GM10248 (cell line): ENCODE data around the gene CSTB.

Experiments used
- CTCF ChIA-PET: fragments of 300-600 bp; sonication (Branson Sonifier 250); formaldehyde crosslinking; extraction: SDS; loops from one replicate; lab custom pipeline; 2021; ENCODE audit warnings: antibody characterized with exemption; lab: Yijun Ruan, JAX
- POLR2A ChIA-PET: fragments of 350-650 bp; sonication (Branson Sonifier 250); formaldehyde crosslinking; extraction: SDS; loops from one replicate; lab custom pipeline; 2020; ENCODE audit warnings: antibody characterized with exemption; lab: Yijun Ruan, JAX
- DNase-seq: peaks from one replicate; pipeline ENCODE4 v3.0.0; 2012; ENCODE audit errors: extremely low spot score
- CTCF ChIP-seq: IDR thresholded peaks from 2 replicates; pipeline ENCODE4 v1.5.1; 2012; ENCODE audit warnings: mild to moderate bottlenecking, low read depth; ENCODE audit errors: extremely low read depth, missing control alignments, control extremely low read depth

The CSTB gene

DNA sequence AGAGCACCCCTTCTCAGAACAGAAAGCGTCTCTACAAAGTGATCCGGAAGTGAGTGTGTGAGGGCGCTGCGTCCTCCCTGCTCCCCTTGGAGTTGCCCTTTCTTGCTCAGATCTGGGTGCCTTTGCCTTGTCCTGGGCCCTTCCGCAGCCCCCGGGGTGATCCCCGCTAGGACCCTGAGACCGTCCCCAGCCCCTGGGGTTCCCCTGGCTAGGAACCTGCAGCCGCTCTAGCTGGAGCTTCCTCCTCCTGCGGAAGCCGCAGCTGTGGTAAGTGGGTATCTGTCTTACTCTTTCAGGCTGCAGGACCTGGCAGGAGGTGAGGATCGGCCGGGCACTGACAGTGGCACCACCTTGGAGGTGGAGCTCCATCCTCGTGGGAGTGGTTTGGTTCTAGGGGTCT is 24.5 kb upstream of the CSTB start:
- ChIA-PET POLR2A (no interaction called here), CTCF (interaction anchor here (0.8 to 1.6 kb wide), 3 partner anchors 11 to 175 kb away, joined by 3 to 6 read pairs (median 3); partner anchors contain the start of gene RRP1)
- no peak for DNase-seq
- TF ChIP-seq CTCF: no peak

GRCh38 chr21:43800124-43800523 is 24.0 kb upstream of the CSTB start:
- TF ChIP-seq CTCF: no peak
- POLR2A ChIA-PET: no interaction called here
- no peak for DNase-seq
- CTCF ChIA-PET: interaction anchor here (1.0 kb wide), 1 partner anchor 11 kb away, joined by 6 read pairs; the partner anchor contains the start of gene RRP1

DNA sequence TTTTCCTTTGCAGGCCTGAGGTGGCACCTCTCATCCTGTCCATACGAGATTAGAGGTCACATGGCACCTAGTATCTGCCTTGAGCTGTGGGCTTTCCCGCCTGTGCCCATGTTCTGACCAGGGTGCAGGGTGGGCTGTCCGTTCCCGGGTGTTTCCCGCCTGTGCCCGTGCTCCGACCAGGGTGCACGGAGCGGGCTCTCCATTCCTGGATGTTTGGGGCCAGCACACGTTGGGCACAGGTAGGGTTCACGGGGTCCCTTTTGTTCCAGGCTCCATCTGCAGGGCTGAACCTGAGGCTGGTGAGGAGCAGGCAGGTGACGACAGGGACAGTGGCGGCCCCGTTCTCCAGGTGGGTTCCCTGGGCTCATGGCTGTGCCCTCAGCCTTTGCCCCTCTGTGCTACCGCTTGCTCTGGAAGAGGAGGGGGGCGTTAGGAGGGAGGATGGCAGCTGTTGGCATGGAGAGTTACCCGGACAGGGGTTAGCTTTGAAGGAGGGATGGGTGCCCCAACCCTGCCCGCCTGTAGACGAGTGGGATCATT is 23.3 kb upstream of the CSTB start:
- POLR2A ChIA-PET: no interaction called here
- CTCF ChIA-PET: interaction anchor here (1.6 kb wide), 1 partner anchor 10 kb away, joined by 14 read pairs; the partner anchor contains the start of gene RRP1
- TF ChIP-seq CTCF: no peak
- no peak for DNase-seq

GRCh38 chr21:43797925-43798715 is 22.0 kb upstream of the CSTB start:
- POLR2A ChIA-PET: interaction anchor here (0.9 kb wide), 1 partner anchor 11 kb away, joined by 3 read pairs; no protein-coding TSS in a partner anchor
- CTCF ChIA-PET: interaction anchor here (1.0 to 1.6 kb wide), 2 partner anchors 8 to 18 kb away, joined by 3 to 14 read pairs; partner anchors contain the start of gene RRP1
- no peak for DNase-seq
- no peak for TF ChIP-seq CTCF

DNA sequence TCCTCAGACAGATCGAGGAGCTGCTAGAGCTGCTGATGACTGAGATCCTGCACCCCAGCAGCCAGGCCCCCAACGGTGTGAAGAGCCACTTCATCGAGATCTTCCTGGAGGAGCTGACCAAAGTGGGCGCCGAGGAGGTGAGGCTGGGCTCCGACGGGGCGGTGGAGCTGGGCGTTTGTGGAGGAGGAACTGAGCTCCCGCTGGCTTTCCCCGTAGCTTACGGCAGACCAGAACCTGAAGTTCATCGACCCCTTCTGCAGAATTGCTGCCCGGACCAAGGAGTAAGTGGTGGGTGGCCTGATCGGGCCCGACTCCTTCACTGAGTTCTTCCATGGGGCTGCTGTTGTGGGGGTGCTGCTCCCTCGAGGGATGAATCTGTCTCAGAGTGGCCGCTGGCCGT is 21.3 kb upstream of the CSTB start:
- ChIA-PET CTCF (interaction anchor here (0.7 to 1.0 kb wide), 2 partner anchors 9 to 17 kb away, joined by 3 read pairs; no protein-coding TSS in a partner anchor), POLR2A (interaction anchor here (0.9 kb wide), 1 partner anchor 12 kb away, joined by 3 read pairs; no protein-coding TSS in a partner anchor)
- DNase-seq: no peak
- TF ChIP-seq CTCF: no peak

- no peak for DNase-seq
- CTCF ChIA-PET: no interaction called here
- POLR2A ChIA-PET: no interaction called here
- no peak for TF ChIP-seq CTCF
Measured at GRCh38 chr21:43794857-43795256, 18.7 kb upstream of the CSTB start.
